ENCODE data around the gene IFNLR1.
"Not testable (repeated sequence)": the region's sequence is repeated elsewhere in the genome, so short reads cannot be mapped to it uniquely, and the experiment has no call there.

The IFNLR1 gene

GRCh38 chr1:24186993-24187790 is at the start of gene IFNLR1:
IFNLR1 (minus strand) TSS chr1:24187289; CDS start chr1:24187248, 41 bp downstream.
- DNase-seq, result peak; percentile 80

GRCh38 chr1:24235921-24236788 is 49.1 kb upstream of the IFNLR1 start:
- DNase-seq, result no peak

- no peak for DNase-seq
Observed at GRCh38 chr1:24233684-24234600, 46.9 kb upstream of the IFNLR1 start.

- no peak for DNase-seq
Observed at GRCh38 chr1:24231701-24232100, 44.6 kb upstream of the IFNLR1 start.

GRCh38 chr1:24228311-24228710 is 41.2 kb upstream of the IFNLR1 start:
- no peak for DNase-seq

- DNase-seq, result no peak
Observed at GRCh38 chr1:24226749-24227148, 39.7 kb upstream of the IFNLR1 start.

GRCh38 chr1:24224761-24225160 is 37.7 kb upstream of the IFNLR1 start:
- DNase-seq, result no peak

- DNase-seq, result no peak
Observed at GRCh38 chr1:24224086-24224485, 37.0 kb upstream of the IFNLR1 start.

- no peak for DNase-seq
Observed at GRCh38 chr1:24222793-24223192, 35.7 kb upstream of the IFNLR1 start.

- no peak for DNase-seq
Observed at GRCh38 chr1:24222008-24222605, 35.0 kb upstream of the IFNLR1 start.

- DNase-seq, result no peak
Observed at GRCh38 chr1:24221246-24221645, 34.2 kb upstream of the IFNLR1 start.

- DNase-seq, result peak; percentile 55
Observed at GRCh38 chr1:24216276-24217074, 29.4 kb upstream of the IFNLR1 start.

- no peak for DNase-seq
Observed at GRCh38 chr1:24215226-24215814, 28.2 kb upstream of the IFNLR1 start.

GRCh38 chr1:24212376-24212775 is 25.3 kb upstream of the IFNLR1 start:
- DNase-seq, result no peak

- DNase-seq, result no peak
Observed at GRCh38 chr1:24210195-24210627, 23.1 kb upstream of the IFNLR1 start.

GRCh38 chr1:24209097-24209496 is 22.0 kb upstream of the IFNLR1 start:
- no peak for DNase-seq

GRCh38 chr1:24207709-24208108 is 20.6 kb upstream of the IFNLR1 start:
- DNase-seq, result no peak

- DNase-seq, result not testable (repeated sequence)
Observed at GRCh38 chr1:24207395-24207687, 20.3 kb upstream of the IFNLR1 start.

GRCh38 chr1:24206516-24207394 is 19.7 kb upstream of the IFNLR1 start:
- no peak for DNase-seq

GRCh38 chr1:24206083-24206464 is 19.0 kb upstream of the IFNLR1 start:
- no peak for DNase-seq
